Esophagus muscularis mucosa (tissue), 4 donors: Measurements from ENCODE around the gene PKD1L1. TPM values are rescaled to one million over a fixed set of nuclear protein-coding genes. Genes with fewer than 3 reads are reported as not detected.

ENCODE experiments used
- DNase-seq: peaks from one replicate; pipeline ENCODE4 v3.0.0-alpha.2; 2017; ENCODE audit errors: extremely low spot score
- H3K27ac ChIP-seq, 4 donors: fragments of 200-600 bp; sonication (generic); replicated peaks in 1 of 4; 1 replicate in 3 of 4; 2 replicates in 1 of 4; pipeline ENCODE4 v1.5.1; 2016 to 2019; ENCODE audit warnings: mild to moderate bottlenecking in 1 of 4
- H3K27me3 ChIP-seq, 4 donors: fragments of 200-600 bp; sonication (generic); one replicate each; pipeline versions ENCODE4 v1.5.1 to v1.6.0; 2016 to 2019
- H3K36me3 ChIP-seq, 4 donors: fragments of 200-600 bp; sonication (generic); one replicate each; pipeline ENCODE4 v1.5.1; 2016 to 2019
- H3K4me1 ChIP-seq, 4 donors: fragments of 200-600 bp; sonication (generic); one replicate each; pipeline ENCODE4 v1.5.1; 2016 to 2019
- H3K4me3 ChIP-seq, 4 donors: fragments of 200-600 bp; sonication (generic); 1 replicate in 2 of 4; 2 replicates in 2 of 4; pipeline ENCODE4 v1.5.1; 2016 to 2019; ENCODE audit warnings: mild to moderate bottlenecking in 4 of 4, moderate library complexity in 1 of 4
- H3K9me3 ChIP-seq, 4 donors: fragments of 200-600 bp; sonication (generic); 1 replicate in 3 of 4; 2 replicates in 1 of 4; pipeline ENCODE4 v1.5.1; 2016 to 2019
- EP300 ChIP-seq: sonication (generic); formaldehyde crosslinking; IDR thresholded peaks from one replicate; pipeline ENCODE4 v1.6.1; 2017; ENCODE audit warnings: antibody characterized with exemption
- POLR2A ChIP-seq: fragments of 450-650 bp; IDR thresholded peaks from one replicate; pipeline ENCODE4 v1.6.1; 2017; ENCODE audit warnings: antibody characterized with exemption, moderate library complexity, mild to moderate bottlenecking, low read depth
- POLR2AphosphoS5 ChIP-seq, 2 donors: sonication (generic); formaldehyde crosslinking; IDR thresholded peaks; one replicate each; pipeline ENCODE4 v1.6.1; 2017; ENCODE audit warnings: antibody characterized with exemption in 2 of 2
- WGBS: methylation state at CpG from one replicate; pipeline ENCODE4 v1.1.5; 2018; 5-methylcytosine and 5-hydroxymethylcytosine counted together
- intact Hi-C: fragments of 100-400 bp; cut with DNase I; formaldehyde crosslinking; loops from one replicate; pipeline ENCODE4 v1.15.1; 2023
- total RNA-seq, 4 donors: library from RNA; depleted of rRNA; stranded (reverse); fragments of >200 nt; gene quantifications; one replicate each; pipeline versions ENCODE4 v1.1.0 to v1.2.1, GENCODE V29; 2016
- TF ChIP-seq, protein P1 (sequence below), 3 experiments: fragments of 200-600 bp in 2 of 3; fragments of 450-650 bp in 1 of 3; sonication (generic) in 2 of 3; IDR thresholded peaks; one replicate each; pipeline ENCODE4 v1.5.1; 2017 to 2019; ENCODE audit warnings: antibody characterized with exemption in 3 of 3, mild to moderate bottlenecking in 2 of 3, moderate library complexity in 1 of 3

Gene PKD1L1
- total RNA-seq, 4 donors from 2014 or later = 0.50 to 1.7 (median 0.73) TPM

DNA sequence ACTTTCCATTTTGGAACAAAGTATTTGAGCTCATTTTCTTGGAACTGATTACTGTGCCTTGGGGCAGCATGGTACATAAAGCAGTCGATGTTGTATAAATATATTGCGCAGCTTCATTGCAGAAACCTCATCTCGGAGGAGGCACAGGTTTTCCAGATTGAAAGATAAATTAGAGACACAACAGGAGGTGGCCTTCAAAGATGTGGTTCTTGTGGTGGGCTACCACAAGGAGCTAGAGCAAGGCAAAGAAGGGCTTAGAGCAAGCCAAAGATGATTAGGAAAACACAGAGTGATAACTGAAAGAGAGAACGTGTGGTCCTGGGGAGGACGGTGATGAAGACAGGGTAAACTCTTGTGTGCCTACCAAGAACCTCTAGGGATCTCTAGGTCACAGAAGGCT is 197.2 kb downstream of the PKD1L1 start:
- TF ChIP-seq POLR2A (no peak), POLR2AphosphoS5 (IDR thresholded peaks at IDR 0.05) (no peak), EP300 (no peak)
- TF ChIP-seq, protein P1, sequence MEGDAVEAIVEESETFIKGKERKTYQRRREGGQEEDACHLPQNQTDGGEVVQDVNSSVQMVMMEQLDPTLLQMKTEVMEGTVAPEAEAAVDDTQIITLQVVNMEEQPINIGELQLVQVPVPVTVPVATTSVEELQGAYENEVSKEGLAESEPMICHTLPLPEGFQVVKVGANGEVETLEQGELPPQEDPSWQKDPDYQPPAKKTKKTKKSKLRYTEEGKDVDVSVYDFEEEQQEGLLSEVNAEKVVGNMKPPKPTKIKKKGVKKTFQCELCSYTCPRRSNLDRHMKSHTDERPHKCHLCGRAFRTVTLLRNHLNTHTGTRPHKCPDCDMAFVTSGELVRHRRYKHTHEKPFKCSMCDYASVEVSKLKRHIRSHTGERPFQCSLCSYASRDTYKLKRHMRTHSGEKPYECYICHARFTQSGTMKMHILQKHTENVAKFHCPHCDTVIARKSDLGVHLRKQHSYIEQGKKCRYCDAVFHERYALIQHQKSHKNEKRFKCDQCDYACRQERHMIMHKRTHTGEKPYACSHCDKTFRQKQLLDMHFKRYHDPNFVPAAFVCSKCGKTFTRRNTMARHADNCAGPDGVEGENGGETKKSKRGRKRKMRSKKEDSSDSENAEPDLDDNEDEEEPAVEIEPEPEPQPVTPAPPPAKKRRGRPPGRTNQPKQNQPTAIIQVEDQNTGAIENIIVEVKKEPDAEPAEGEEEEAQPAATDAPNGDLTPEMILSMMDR (IDR thresholded peaks at IDR 0.05) = no peak
- no peak for DNase-seq
- no peaks in the 10 kb centered on the region for H3K4me1 ChIP-seq
- 56% methylated on average over 5 of the region's 5 CpGs for WGBS
- intact Hi-C loops = no loop called here
- H3K9me3 ChIP-seq = no peaks in the 10 kb centered on the region
- no peak overlapping the region for H3K4me3 ChIP-seq
- H3K27ac ChIP-seq = no peak overlapping the region
- no peaks in the 10 kb centered on the region for H3K27me3 ChIP-seq
- H3K36me3 ChIP-seq = no peaks in the 10 kb centered on the region

DNA sequence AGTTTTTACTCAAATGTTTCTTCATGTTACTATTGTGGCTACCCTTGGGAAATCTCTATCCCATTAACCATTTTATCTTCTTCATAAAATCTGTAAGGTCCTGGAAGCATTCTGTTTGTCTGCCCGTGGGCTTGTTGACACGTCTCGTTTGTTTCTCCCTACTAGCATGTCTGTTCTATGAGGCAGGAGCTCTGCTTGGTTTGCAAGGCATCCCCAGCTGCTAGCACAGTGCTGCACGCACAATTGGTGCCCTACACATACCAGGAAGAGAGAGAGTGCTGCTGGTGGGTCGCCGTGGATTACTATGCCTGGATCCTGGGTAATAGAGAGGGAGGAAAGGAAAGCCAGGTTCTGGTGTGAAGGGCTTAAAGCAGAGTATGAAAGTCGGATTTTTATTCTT is 200.2 kb downstream of the PKD1L1 start:
- no peaks in the 10 kb centered on the region for H3K4me1 ChIP-seq
- no peaks in the 10 kb centered on the region for H3K36me3 ChIP-seq
- H3K27me3 ChIP-seq = no peaks in the 10 kb centered on the region
- TF ChIP-seq, protein P1 (IDR thresholded peaks at IDR 0.05) = no peak
- TF ChIP-seq POLR2AphosphoS5 (IDR thresholded peaks at IDR 0.05) = no peak
- TF ChIP-seq POLR2A = no peak
- no peak for TF ChIP-seq EP300
- 89% methylated on average over 7 of the region's 7 CpGs for WGBS
- no peak overlapping the region for H3K4me3 ChIP-seq
- H3K27ac ChIP-seq = no peak overlapping the region
- intact Hi-C loops = no loop called here
- H3K9me3 ChIP-seq = no peaks in the 10 kb centered on the region
- DNase-seq = no peak

DNA sequence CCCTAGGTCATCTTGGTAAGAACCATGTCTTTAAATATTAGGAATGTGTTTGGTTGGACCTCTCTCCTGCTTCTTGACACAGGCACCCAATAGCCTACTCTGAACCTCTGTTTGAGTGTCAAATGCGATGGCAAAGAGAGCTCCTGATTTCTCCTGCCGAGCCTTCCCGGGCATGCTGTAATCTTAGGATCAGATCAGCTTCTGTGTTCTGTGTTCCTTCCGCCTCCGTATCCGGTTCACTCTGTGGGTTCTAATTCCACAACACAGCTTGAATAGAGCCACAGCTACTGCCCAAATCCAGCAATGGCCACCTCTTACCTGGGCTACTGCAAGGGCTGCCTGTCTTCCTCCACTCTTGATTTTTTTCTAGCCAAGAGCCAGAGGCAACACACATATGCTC is 201.1 kb downstream of the PKD1L1 start:
- DNase-seq = no peak
- Histone ChIP-seq H3K36me3 (no peaks in the 10 kb centered on the region), H3K9me3 (no peaks in the 10 kb centered on the region), H3K27me3 (no peaks in the 10 kb centered on the region), H3K4me1 (no peaks in the 10 kb centered on the region), H3K27ac (no peak overlapping the region), H3K4me3 (no peak overlapping the region)
- WGBS = 91% methylated on average over 5 of the region's 6 CpGs
- TF ChIP-seq EP300 = no peak
- intact Hi-C loops = no loop called here

DNA sequence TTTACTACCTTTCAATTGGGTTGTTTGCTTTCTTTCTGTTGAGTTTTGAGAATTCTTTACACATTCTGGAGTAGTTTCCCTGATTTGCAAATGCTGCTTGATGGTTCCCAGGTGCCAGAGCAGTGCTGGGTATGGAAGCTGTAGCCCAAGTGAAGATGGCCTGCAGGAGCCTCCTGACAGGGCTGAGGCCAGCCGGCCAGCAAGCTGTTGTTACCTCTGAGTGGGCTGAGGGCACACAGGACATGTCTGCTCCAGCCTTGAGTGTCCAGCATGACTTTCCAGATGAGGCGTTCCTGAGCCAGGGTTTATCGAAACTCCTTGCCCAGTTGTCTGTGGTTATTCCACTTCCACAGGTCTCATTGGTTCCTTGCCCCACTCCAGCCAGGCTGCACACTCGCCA is 201.8 kb downstream of the PKD1L1 start:
- TF ChIP-seq, protein P1 (IDR thresholded peaks at IDR 0.05) = no peak
- TF ChIP-seq POLR2AphosphoS5 (IDR thresholded peaks at IDR 0.05) (no peak), EP300 (no peak), POLR2A (no peak)

DNA sequence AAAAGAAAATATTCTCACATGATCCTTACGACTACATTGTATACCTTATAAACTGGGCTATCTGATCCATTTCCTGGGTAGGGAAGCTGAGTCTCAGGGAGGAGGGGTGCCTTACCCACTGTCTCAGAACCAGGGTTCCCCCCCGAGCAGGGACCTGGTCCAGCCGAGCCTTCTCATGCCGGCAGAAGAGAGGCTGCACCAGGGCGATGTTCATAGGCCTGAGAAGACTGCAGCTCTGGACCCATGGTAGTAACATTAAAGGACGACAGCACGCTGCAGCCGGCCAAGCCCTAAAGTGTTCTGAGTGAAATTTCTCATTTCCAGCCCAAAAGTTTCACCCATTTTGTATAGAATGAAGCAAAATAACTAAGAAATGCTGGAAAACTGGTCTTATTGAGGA is 203.4 kb downstream of the PKD1L1 start:
- no peak overlapping the region for H3K27ac ChIP-seq
- WGBS = 96% methylated on average over 8 of the region's 8 CpGs
- intact Hi-C loops = no loop called here
- H3K4me1 ChIP-seq = no peaks in the 10 kb centered on the region
- no peak for DNase-seq
- H3K27me3 ChIP-seq = no peaks in the 10 kb centered on the region
- TF ChIP-seq POLR2A = no peak
- no peak for TF ChIP-seq POLR2AphosphoS5 (IDR thresholded peaks at IDR 0.05)
- TF ChIP-seq, protein P1 (IDR thresholded peaks at IDR 0.05) = no peak
- TF ChIP-seq EP300 = no peak
- no peak overlapping the region for H3K4me3 ChIP-seq
- no peaks in the 10 kb centered on the region for H3K36me3 ChIP-seq
- H3K9me3 ChIP-seq = no peaks in the 10 kb centered on the region

More for the DNA sequence above, 201.8 kb downstream of the PKD1L1 start:
- H3K27me3 ChIP-seq = no peaks in the 10 kb centered on the region
- no peaks in the 10 kb centered on the region for H3K9me3 ChIP-seq
- no peaks in the 10 kb centered on the region for H3K36me3 ChIP-seq
- intact Hi-C loops = no loop called here
- WGBS = 100% methylated on average over 2 of the region's 4 CpGs
- H3K4me3 ChIP-seq = no peak overlapping the region
- H3K27ac ChIP-seq = no peak overlapping the region
- no peak for DNase-seq
- no peaks in the 10 kb centered on the region for H3K4me1 ChIP-seq
